Measurements from ENCODE around the gene KRTAP9-4. TPM values are rescaled to one million over a fixed set of nuclear protein-coding genes. Genes with fewer than 3 reads are reported as not detected.
"Not testable (repeated sequence)": the region's sequence is repeated elsewhere in the genome, so short reads cannot be mapped to it uniquely, and the experiment has no call there.

The KRTAP9-4 gene
- total RNA-seq, 2 experiments from 2014 or later, result not detected

- peaks cover 17% of the 10 kb centered on the region for H3K27me3 Mint-ChIP-seq
- CTCF ChIA-PET, result no interaction called here
- H3K4me3 Mint-ChIP-seq, result no peak overlapping the region
- POLR2A ChIA-PET, result no interaction called here
- H3K9me3 Mint-ChIP-seq, result no peaks in the 10 kb centered on the region
- no peaks in the 10 kb centered on the region for H3K36me3 ChIP-seq (ENCODE audit: insufficient read depth, low read length)
- peaks cover 0 to 12% of the 10 kb centered on the region in 2 experiments for H3K9me3 ChIP-seq (ENCODE audit: control insufficient read depth in 1 of 2, insufficient read depth in 1 of 2, low read length in 2 of 2)
- H3K27ac Mint-ChIP-seq, result no peak overlapping the region
- no peaks in the 10 kb centered on the region for H3K27me3 ChIP-seq (ENCODE audit: control insufficient read depth in 1 of 2, insufficient read depth in 2 of 2, low read length in 2 of 2)
- H3K4me1 Mint-ChIP-seq (ENCODE audit: low read depth), result peaks cover 13% of the 10 kb centered on the region
- no peak for TF ChIP-seq CTCF (IDR thresholded peaks at IDR 0.05)
- H3K4me1 ChIP-seq (ENCODE audit: insufficient read depth, low read length), result no peaks in the 10 kb centered on the region
- ATAC-seq (ENCODE audit: poor library complexity) (no peak), DNase-seq (no peak)
- no peak overlapping the region for H3K4me3 ChIP-seq (ENCODE audit: low read length)
- intact Hi-C loops (cut with DNase I, micrococcal nuclease), result no loop called here
- no peaks in the 10 kb centered on the region for H3K36me3 Mint-ChIP-seq (ENCODE audit: low read depth)
- no peak overlapping the region for H3K27ac ChIP-seq (ENCODE audit: low read depth in 1 of 2, low read length in 2 of 2)
These were observed 33.8 kb upstream of the KRTAP9-4 start for GRCh38 chr17:41215681-41216080.

- Mint-ChIP-seq H3K36me3 (ENCODE audit: low read depth) (no peaks in the 10 kb centered on the region), H3K9me3 (no peaks in the 10 kb centered on the region), H3K27ac (no peak overlapping the region), H3K4me1 (ENCODE audit: low read depth) (no peaks in the 10 kb centered on the region), H3K27me3 (peaks cover 10% of the 10 kb centered on the region), H3K4me3 (no peak overlapping the region)
- no peak for TF ChIP-seq CTCF (IDR thresholded peaks at IDR 0.05)
- DNase-seq (no peak), ATAC-seq (ENCODE audit: poor library complexity) (no peak)
- intact Hi-C loops (cut with DNase I, micrococcal nuclease), result no loop called here
- no peak overlapping the region for H3K4me3 ChIP-seq (ENCODE audit: low read length)
- ChIA-PET POLR2A (no interaction called here), CTCF (no interaction called here)
- no peaks in the 10 kb centered on the region for H3K4me1 ChIP-seq (ENCODE audit: insufficient read depth, low read length)
- no peak overlapping the region for H3K27ac ChIP-seq (ENCODE audit: low read depth in 1 of 2, low read length in 2 of 2)
- no peaks in the 10 kb centered on the region for H3K36me3 ChIP-seq (ENCODE audit: insufficient read depth, low read length)
- no peaks in the 10 kb centered on the region for H3K27me3 ChIP-seq (ENCODE audit: control insufficient read depth in 1 of 2, insufficient read depth in 2 of 2, low read length in 2 of 2)
- H3K9me3 ChIP-seq (ENCODE audit: control insufficient read depth in 1 of 2, insufficient read depth in 1 of 2, low read length in 2 of 2), result peaks cover 0 to 5% of the 10 kb centered on the region in 2 experiments
These were observed 25.7 kb upstream of the KRTAP9-4 start for GRCh38 chr17:41223821-41224220.

GRCh38 chr17:41226051-41226450, 23.4 kb upstream of the KRTAP9-4 start:
- CTCF ChIA-PET, result no interaction called here
- H3K9me3 Mint-ChIP-seq, result no peaks in the 10 kb centered on the region
- POLR2A ChIA-PET, result no interaction called here
- Histone ChIP-seq H3K4me3 (ENCODE audit: low read length) (no peak overlapping the region), H3K36me3 (ENCODE audit: insufficient read depth, low read length) (no peaks in the 10 kb centered on the region), H3K4me1 (ENCODE audit: insufficient read depth, low read length) (no peaks in the 10 kb centered on the region), H3K27ac (ENCODE audit: low read depth in 1 of 2, low read length in 2 of 2) (no peak overlapping the region), H3K27me3 (ENCODE audit: control insufficient read depth in 1 of 2, insufficient read depth in 2 of 2, low read length in 2 of 2) (no peaks in the 10 kb centered on the region), H3K9me3 (ENCODE audit: control insufficient read depth in 1 of 2, insufficient read depth in 1 of 2, low read length in 2 of 2) (no peaks in the 10 kb centered on the region)
- no peaks in the 10 kb centered on the region for H3K4me1 Mint-ChIP-seq (ENCODE audit: low read depth)
- ATAC-seq (ENCODE audit: poor library complexity) (no peak), DNase-seq (no peak)
- H3K27me3 Mint-ChIP-seq, result peaks cover 13% of the 10 kb centered on the region
- no peak overlapping the region for H3K27ac Mint-ChIP-seq
- intact Hi-C loops (cut with DNase I, micrococcal nuclease), result no loop called here
- H3K36me3 Mint-ChIP-seq (ENCODE audit: low read depth), result no peaks in the 10 kb centered on the region
- H3K4me3 Mint-ChIP-seq, result no peak overlapping the region
- TF ChIP-seq CTCF (IDR thresholded peaks at IDR 0.05), result no peak

- CTCF ChIA-PET; intact Hi-C loops (cut with DNase I, micrococcal nuclease): not testable (repeated sequence)
These were observed 22.8 kb upstream of the KRTAP9-4 start, which contains the start of gene KRTAP9-2 for GRCh38 chr17:41226598-41227095. KRTAP9-2 (plus strand) TSS chr17:41226648; CDS start chr17:41226655, 7 bp downstream.

More at GRCh38 chr17:41226598-41227095, 22.8 kb upstream of the KRTAP9-4 start, which contains the start of gene KRTAP9-2:
- H3K4me3 ChIP-seq (ENCODE audit: low read length); H3K4me3 Mint-ChIP-seq; H3K4me1 ChIP-seq (ENCODE audit: insufficient read depth, low read length); H3K36me3 ChIP-seq (ENCODE audit: insufficient read depth, low read length); H3K27me3 ChIP-seq (ENCODE audit: control insufficient read depth in 1 of 2, insufficient read depth in 2 of 2, low read length in 2 of 2); H3K9me3 Mint-ChIP-seq; H3K4me1 Mint-ChIP-seq (ENCODE audit: low read depth); POLR2A ChIA-PET; H3K9me3 ChIP-seq (ENCODE audit: control insufficient read depth in 1 of 2, insufficient read depth in 1 of 2, low read length in 2 of 2); DNase-seq; H3K27ac Mint-ChIP-seq; ATAC-seq (ENCODE audit: poor library complexity); H3K36me3 Mint-ChIP-seq (ENCODE audit: low read depth); H3K27ac ChIP-seq (ENCODE audit: low read depth in 1 of 2, low read length in 2 of 2): not testable (repeated sequence)
- H3K27me3 Mint-ChIP-seq, result peaks cover 13% of the 10 kb centered on the region

Measured in CD4-positive, alpha-beta T cell (primary cell).